ENCODE results near the gene SORL1-AS1. TPM values are rescaled to one million over a fixed set of nuclear protein-coding genes. Genes with fewer than 3 reads are reported as not detected.

Gene SORL1-AS1

GRCh38 chr11:121389651-121390050 is 63.1 kb downstream of the SORL1-AS1 start:
- Histone ChIP-seq H3K27ac (ENCODE audit: insufficient read depth, low read depth, low read length) (no peak overlapping the region), H3K36me3 (ENCODE audit: control insufficient read depth in 2 of 2, extremely low read depth in 1 of 2, insufficient read depth in 2 of 2, low read length in 2 of 2) (no peaks in the 10 kb centered on the region), H3K9me3 (replicated peaks; ENCODE audit: control insufficient read depth, insufficient read depth, low read length) (no peaks in the 10 kb centered on the region), H3K9ac (replicated peaks; ENCODE audit: extremely low read depth, insufficient read depth, low read length) (no peak overlapping the region), H3K4me2 (ENCODE audit: insufficient read depth, low read length) (no peak overlapping the region), H3K9me1 (replicated peaks; ENCODE audit: control insufficient read depth, extremely low read depth, insufficient read depth, low read length) (no peaks in the 10 kb centered on the region), H3K4me1 (ENCODE audit: control insufficient read depth, extremely low read depth, insufficient read depth, low read length) (no peaks in the 10 kb centered on the region), H3K4me3 (replicated peaks in 1 of 3; ENCODE audit: insufficient read depth in 1 of 3, low read depth in 1 of 3, low read length in 3 of 3) (no peak overlapping the region), H2AFZ (ENCODE audit: low read depth, low read length) (no peak overlapping the region), H4K20me1 (replicated peaks; ENCODE audit: control insufficient read depth, extremely low read depth, insufficient read depth, low read length) (no peaks in the 10 kb centered on the region), H3K27me3 (ENCODE audit: control insufficient read depth in 2 of 2, insufficient read depth in 2 of 2, low read length in 2 of 2) (no peaks in the 10 kb centered on the region), H3K79me2 (ENCODE audit: control insufficient read depth, insufficient read depth, low read length) (no peaks in the 10 kb centered on the region)
- no TSS peak for BruUV-seq (replicated peaks)
- CTCF ChIA-PET: no interaction called here
- POLR2A ChIA-PET: no interaction called here
- DNase-seq (ENCODE audit: low read depth, low spot score): no peak
- TF ChIP-seq MYC (IDR thresholded peaks at IDR 0.05; ENCODE audit: low read depth, low read length): no peak
- TF ChIP-seq JUN (IDR thresholded peaks at IDR 0.05; ENCODE audit: borderline replicate concordance, insufficient read depth, insufficient read length, low read depth): no peak
- TF ChIP-seq MAX (IDR thresholded peaks at IDR 0.05; ENCODE audit: insufficient read depth, insufficient read length): no peak
- dilution Hi-C loops (cut with MboI; ENCODE audit: extremely low pct_ligation_motif_present, low sequenced_read_pairs): no loop called here
- no peak for FAIRE-seq
- intact Hi-C loops (cut with micrococcal nuclease): no loop called here

Other genes starting within 250 kb of the SORL1-AS1 start
- gene SC5D, start 160.2 kb downstream of the SORL1-AS1 start, total RNA-seq: 40.0 and 40.2 TPM in 2 replicates
- gene SC5D, start 160.2 kb downstream of the SORL1-AS1 start, polyA plus RNA-seq: 30.5 and 37.1 TPM in 2 replicates
- 0.16 and 0.31 TPM in 2 replicates for gene SORL1, start 653 bp downstream of the SORL1-AS1 start, total RNA-seq
- 0.10 and 0.17 TPM in 2 replicates for gene SORL1, start 653 bp downstream of the SORL1-AS1 start, polyA plus RNA-seq